Stimulated activated CD4-positive, alpha-beta T cell treated with anti-CD3 and anti-CD28 coated beads, Interleukin-1b, Interleukin-23, amount 100 ng/mL, for 4 hours (primary cell): ENCODE results near the gene CRISP2.

ENCODE experiments used
- DNase-seq, 2 donors: peaks; one replicate each; pipeline ENCODE4 v3.0.0-alpha.2; 2020; ENCODE audit warnings: low read depth in 2 of 2

CRISP2 gene

DNA sequence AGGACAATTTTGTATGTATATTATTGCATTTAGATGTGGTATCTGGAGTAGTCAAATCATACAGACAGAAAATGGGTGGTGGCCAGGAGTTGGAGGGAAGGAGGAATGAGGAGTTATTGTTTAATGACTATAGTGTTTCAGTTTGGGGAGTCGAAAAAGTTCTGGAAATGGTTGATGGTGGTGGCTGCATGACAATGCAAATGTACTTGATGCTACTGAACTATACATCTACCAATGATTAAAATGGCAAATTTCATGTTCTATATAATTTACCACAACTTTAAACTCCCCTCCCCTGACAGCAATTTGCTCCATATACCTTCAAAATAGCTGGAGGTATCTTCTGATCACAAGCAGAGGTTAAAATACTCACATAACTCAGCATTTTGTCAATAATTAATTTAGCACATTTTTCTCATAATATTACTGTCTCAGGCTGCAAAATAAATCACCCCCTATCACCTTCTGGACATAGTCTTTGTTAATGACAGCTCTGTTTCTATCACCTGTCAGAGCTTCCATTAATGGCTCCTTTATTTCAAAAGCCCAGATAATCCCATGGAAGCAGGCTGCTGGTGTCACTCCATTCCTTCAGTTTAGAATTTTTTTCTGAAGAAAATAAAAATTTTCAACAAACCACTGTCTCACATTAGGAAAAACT, 51.0 kb downstream of the CRISP2 start:
- no peak for DNase-seq

DNA sequence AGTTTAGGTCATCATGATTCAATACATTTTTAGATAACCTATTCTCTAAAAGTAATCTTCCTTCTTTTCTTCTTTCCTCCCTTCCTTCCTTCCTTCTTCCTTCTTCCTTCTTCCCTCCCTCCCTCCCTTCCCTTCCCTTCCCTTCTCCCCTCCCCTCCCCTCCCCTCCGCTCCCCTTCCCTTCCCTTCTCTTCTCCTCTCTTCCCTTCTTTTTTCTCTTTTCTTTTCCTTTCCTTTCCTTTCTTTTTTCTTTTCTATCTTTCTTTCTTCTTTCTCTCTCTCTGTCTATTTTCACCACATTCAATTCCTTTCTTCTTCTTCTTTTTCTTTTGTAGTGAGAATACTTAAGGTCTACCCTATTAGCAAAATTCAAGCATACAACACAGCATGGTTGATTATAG, 59.4 kb downstream of the CRISP2 start:
- DNase-seq, result no peak

GRCh38 chr6:49653438-49653837, 59.9 kb downstream of the CRISP2 start:
- DNase-seq, result no peak

DNA sequence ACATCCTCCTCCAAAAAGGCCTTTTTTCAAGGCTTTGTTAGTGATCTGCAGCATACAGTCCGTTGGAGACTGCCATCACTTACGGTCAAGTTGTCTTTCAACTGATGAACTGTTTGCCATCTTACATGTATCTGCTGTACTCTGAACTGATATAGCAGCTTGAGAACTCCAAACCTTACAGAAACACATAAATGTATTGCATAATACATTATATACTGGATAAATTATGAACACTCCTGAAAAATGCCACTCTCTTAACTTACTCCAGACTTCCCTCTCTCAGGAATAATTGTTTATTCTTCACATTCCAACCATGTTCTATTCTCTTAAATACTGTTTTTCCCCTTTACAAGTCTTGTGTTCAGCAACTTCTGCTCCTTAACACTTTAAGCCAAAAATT, 62.1 kb downstream of the CRISP2 start:
- DNase-seq, result no peak

DNA sequence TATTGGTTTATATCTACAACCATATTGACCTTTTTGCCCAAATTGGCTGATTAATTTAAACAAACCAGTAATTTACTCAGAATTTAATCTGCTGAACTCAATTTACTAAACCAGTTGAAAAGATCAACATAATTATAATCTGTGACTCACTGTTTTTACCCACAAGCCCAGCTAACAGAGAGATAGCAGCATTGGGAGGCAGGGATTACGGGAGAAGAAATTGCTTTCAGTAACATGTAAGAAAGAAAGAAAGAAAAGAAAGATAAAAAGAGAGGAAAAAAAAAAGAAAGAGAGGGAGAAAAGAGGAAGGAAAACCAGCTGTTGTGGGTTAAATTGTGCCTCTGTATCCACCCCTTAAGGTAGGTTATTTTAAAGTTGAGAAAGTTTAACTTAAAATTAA, 63.4 kb downstream of the CRISP2 start:
- no peak for DNase-seq

- no peak for DNase-seq
Observed at GRCh38 chr6:49648036-49648435, 65.3 kb downstream of the CRISP2 start.

GRCh38 chr6:49647476-49647875, 65.9 kb downstream of the CRISP2 start:
- DNase-seq, result no peak

DNA sequence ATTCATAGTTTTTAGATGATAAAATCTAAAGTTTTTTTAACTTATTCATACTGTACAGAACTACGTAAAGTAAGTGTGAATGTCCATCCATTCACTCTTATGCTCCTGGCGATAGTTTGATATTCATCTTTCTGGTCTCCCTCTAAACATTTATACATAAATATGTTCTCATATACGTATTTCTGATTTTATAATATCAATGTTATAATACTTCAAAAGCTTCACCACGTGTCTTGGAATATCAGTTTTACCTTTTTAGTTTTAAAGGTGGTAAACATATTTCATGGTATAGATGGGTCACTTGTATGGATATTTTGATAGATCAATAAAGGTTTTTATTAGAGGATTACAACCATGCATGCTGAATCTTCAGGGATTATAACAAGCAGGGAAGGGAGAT, 66.4 kb downstream of the CRISP2 start:
- no peak for DNase-seq

GRCh38 chr6:49646130-49646824, 67.1 kb downstream of the CRISP2 start:
- DNase-seq, result no peak

DNA sequence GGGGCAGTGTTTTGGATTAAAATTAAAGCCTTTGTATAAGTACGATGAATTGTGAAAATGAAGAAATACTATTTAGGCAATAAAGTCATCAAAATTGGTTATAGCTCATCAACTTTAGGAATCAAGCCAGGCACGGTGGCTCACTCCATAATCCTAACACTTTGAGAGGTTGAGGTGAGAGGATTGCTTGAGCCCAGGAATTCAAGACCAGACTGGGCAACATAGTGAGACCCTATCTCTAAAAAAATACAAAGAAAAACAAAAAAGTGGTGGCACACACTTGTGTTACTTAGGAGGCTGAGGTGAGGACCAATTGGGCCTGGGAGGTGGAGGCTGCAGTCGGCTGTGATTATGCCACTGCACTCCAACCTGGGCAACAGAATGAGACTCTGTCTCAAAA, 68.2 kb downstream of the CRISP2 start:
- no peak for DNase-seq
